Memory B cell (primary cell): ENCODE measurements around the gene IQSEC1.

ENCODE experiments used
- ATAC-seq: fragments of 150-1000 bp; cut with Tn5 transposase; 2 replicates; pipeline ENCODE4 v1.10.0; 2021; ENCODE audit warnings: low read depth, mild to moderate bottlenecking, moderate library complexity
- DNase-seq, 2 donors: peaks; one replicate each; pipeline ENCODE4 v3.0.0; 2022; ENCODE audit warnings: low spot score in 2 of 2
- H3K27ac Mint-ChIP-seq: one replicate; pipeline ENCODE4 v1.8.0; 2022; ENCODE audit warnings: mild to moderate bottlenecking, moderate library complexity, mixed read lengths
- H3K27me3 Mint-ChIP-seq: one replicate; pipeline ENCODE4 v1.8.0; 2022; ENCODE audit warnings: mixed read lengths
- H3K36me3 Mint-ChIP-seq: one replicate; pipeline ENCODE4 v1.8.0; 2022; ENCODE audit warnings: mild to moderate bottlenecking, mixed read lengths
- H3K4me1 Mint-ChIP-seq: one replicate; pipeline ENCODE4 v1.8.0; 2022; ENCODE audit warnings: mixed read lengths
- H3K4me3 Mint-ChIP-seq: one replicate; pipeline ENCODE4 v1.8.0; 2022; ENCODE audit warnings: mild to moderate bottlenecking, moderate library complexity, mixed read lengths
- H3K9me3 Mint-ChIP-seq: one replicate; pipeline ENCODE4 v1.8.0; 2022; ENCODE audit warnings: mixed read lengths

Gene IQSEC1

GRCh38 chr3:13074006-13074375 is 762 bp upstream of the IQSEC1 start:
- no peak for DNase-seq
- H3K4me1 Mint-ChIP-seq, result peaks cover 38% of the 10 kb centered on the region
- no peak for ATAC-seq
- H3K9me3 Mint-ChIP-seq, result no peaks in the 10 kb centered on the region
- H3K27ac Mint-ChIP-seq, result peak overlapping the region; percentile 85
- H3K27me3 Mint-ChIP-seq, result peaks cover 4% of the 10 kb centered on the region
- H3K36me3 Mint-ChIP-seq, result no peaks in the 10 kb centered on the region
- peak overlapping the region; percentile 93 for H3K4me3 Mint-ChIP-seq

- Mint-ChIP-seq H3K27ac (peak overlapping the region; percentile 84), H3K4me3 (peak overlapping the region; percentile 93), H3K9me3 (no peaks in the 10 kb centered on the region), H3K4me1 (peaks cover 44% of the 10 kb centered on the region), H3K27me3 (peaks cover 4% of the 10 kb centered on the region), H3K36me3 (peaks cover 2% of the 10 kb centered on the region)
- ATAC-seq (peak; percentile 42), DNase-seq (no peak)
Measured at GRCh38 chr3:13072600-13073325, 466 bp downstream of the IQSEC1 start.

GRCh38 chr3:13072239-13072599 is 1.0 kb downstream of the IQSEC1 start:
- Mint-ChIP-seq H3K27ac (peak overlapping the region; percentile 84), H3K27me3 (peaks cover 4% of the 10 kb centered on the region), H3K9me3 (no peaks in the 10 kb centered on the region)

GRCh38 chr3:13071695-13072094 is 1.5 kb downstream of the IQSEC1 start:
- DNase-seq (no peak), ATAC-seq (no peak)
- peaks cover 4% of the 10 kb centered on the region for H3K27me3 Mint-ChIP-seq
- H3K4me3 Mint-ChIP-seq, result peak overlapping the region; percentile 93
- peaks cover 49% of the 10 kb centered on the region for H3K4me1 Mint-ChIP-seq
- H3K9me3 Mint-ChIP-seq, result no peaks in the 10 kb centered on the region
- peaks cover 2% of the 10 kb centered on the region for H3K36me3 Mint-ChIP-seq
- peak overlapping the region; percentile 84 for H3K27ac Mint-ChIP-seq

More at GRCh38 chr3:13072239-13072599, 1.0 kb downstream of the IQSEC1 start:
- Mint-ChIP-seq H3K4me1 (peaks cover 45% of the 10 kb centered on the region), H3K4me3 (peak overlapping the region; percentile 93), H3K36me3 (peaks cover 2% of the 10 kb centered on the region)
- ATAC-seq (peak; percentile 42), DNase-seq (peak; percentile 53 to 56)

GRCh38 chr3:13070391-13071070 is 2.7 kb downstream of the IQSEC1 start:
- H3K4me3 Mint-ChIP-seq, result peak overlapping the region; percentile 8
- peak overlapping the region; percentile 56 for H3K27ac Mint-ChIP-seq
- H3K27me3 Mint-ChIP-seq, result peaks cover 4% of the 10 kb centered on the region
- no peak for DNase-seq
- H3K4me1 Mint-ChIP-seq, result peaks cover 60% of the 10 kb centered on the region
- peaks cover 2% of the 10 kb centered on the region for H3K36me3 Mint-ChIP-seq
- H3K9me3 Mint-ChIP-seq, result no peaks in the 10 kb centered on the region
- ATAC-seq, result no peak

- Mint-ChIP-seq H3K36me3 (peaks cover 2% of the 10 kb centered on the region), H3K27ac (peak overlapping the region; percentile 56), H3K4me1 (peaks cover 57% of the 10 kb centered on the region), H3K4me3 (peak overlapping the region; percentile 34), H3K9me3 (no peaks in the 10 kb centered on the region), H3K27me3 (peaks cover 2% of the 10 kb centered on the region)
- peak in 1 of 2 donors; percentile 38 for DNase-seq
- peak; percentile 47 for ATAC-seq
Measured at GRCh38 chr3:13069495-13069894, 3.7 kb downstream of the IQSEC1 start.

- no peaks in the 10 kb centered on the region for H3K27me3 Mint-ChIP-seq
- peaks cover 52% of the 10 kb centered on the region for H3K4me1 Mint-ChIP-seq
- no peak for DNase-seq
- H3K27ac Mint-ChIP-seq, result peak overlapping the region; percentile 56
- H3K36me3 Mint-ChIP-seq, result peaks cover 2% of the 10 kb centered on the region
- no peak overlapping the region for H3K4me3 Mint-ChIP-seq
- no peaks in the 10 kb centered on the region for H3K9me3 Mint-ChIP-seq
- ATAC-seq, result no peak
Measured at GRCh38 chr3:13068269-13069010, 4.8 kb downstream of the IQSEC1 start.

GRCh38 chr3:13067778-13068177 is 5.5 kb downstream of the IQSEC1 start:
- H3K9me3 Mint-ChIP-seq, result no peaks in the 10 kb centered on the region
- no peak for ATAC-seq
- no peaks in the 10 kb centered on the region for H3K27me3 Mint-ChIP-seq
- no peak for DNase-seq
- H3K4me3 Mint-ChIP-seq, result no peak overlapping the region
- H3K4me1 Mint-ChIP-seq, result peaks cover 55% of the 10 kb centered on the region
- H3K36me3 Mint-ChIP-seq, result peaks cover 6% of the 10 kb centered on the region
- H3K27ac Mint-ChIP-seq, result peak overlapping the region; percentile 56

- Mint-ChIP-seq H3K9me3 (no peaks in the 10 kb centered on the region), H3K36me3 (peaks cover 6% of the 10 kb centered on the region), H3K27ac (peak overlapping the region; percentile 91), H3K4me3 (no peak overlapping the region), H3K4me1 (peaks cover 48% of the 10 kb centered on the region), H3K27me3 (no peaks in the 10 kb centered on the region)
- ATAC-seq, result no peak
- no peak for DNase-seq
Measured at GRCh38 chr3:13066834-13067233, 6.4 kb downstream of the IQSEC1 start.

GRCh38 chr3:13066236-13066635 is 7.0 kb downstream of the IQSEC1 start:
- H3K27me3 Mint-ChIP-seq, result no peaks in the 10 kb centered on the region

GRCh38 chr3:13065727-13066126 is 7.5 kb downstream of the IQSEC1 start:
- ATAC-seq, result no peak
- Mint-ChIP-seq H3K4me1 (peaks cover 45% of the 10 kb centered on the region), H3K36me3 (peaks cover 6% of the 10 kb centered on the region), H3K27me3 (no peaks in the 10 kb centered on the region), H3K9me3 (no peaks in the 10 kb centered on the region), H3K4me3 (peak overlapping the region; percentile 54), H3K27ac (peak overlapping the region; percentile 91)
- DNase-seq, result no peak

More at GRCh38 chr3:13066236-13066635, 7.0 kb downstream of the IQSEC1 start:
- Mint-ChIP-seq H3K4me1 (peaks cover 46% of the 10 kb centered on the region), H3K9me3 (no peaks in the 10 kb centered on the region), H3K27ac (peak overlapping the region; percentile 91), H3K4me3 (peak overlapping the region; percentile 54), H3K36me3 (peaks cover 6% of the 10 kb centered on the region)
- ATAC-seq, result no peak
- DNase-seq, result no peak

GRCh38 chr3:13064964-13065363 is 8.3 kb downstream of the IQSEC1 start:
- H3K27ac Mint-ChIP-seq, result no peak overlapping the region
- ATAC-seq (no peak), DNase-seq (no peak)
- peaks cover 7% of the 10 kb centered on the region for H3K36me3 Mint-ChIP-seq
- no peaks in the 10 kb centered on the region for H3K27me3 Mint-ChIP-seq
- no peaks in the 10 kb centered on the region for H3K9me3 Mint-ChIP-seq
- H3K4me3 Mint-ChIP-seq, result peak overlapping the region; percentile 54
- H3K4me1 Mint-ChIP-seq, result peaks cover 40% of the 10 kb centered on the region

GRCh38 chr3:13064159-13064868 is 8.9 kb downstream of the IQSEC1 start:
- Mint-ChIP-seq H3K4me3 (no peak overlapping the region), H3K4me1 (peaks cover 38% of the 10 kb centered on the region), H3K27me3 (no peaks in the 10 kb centered on the region), H3K36me3 (peaks cover 11% of the 10 kb centered on the region), H3K27ac (no peak overlapping the region), H3K9me3 (no peaks in the 10 kb centered on the region)
- ATAC-seq, result no peak
- DNase-seq, result no peak
